Brain microvascular endothelial cell (primary cell): ENCODE measurements around the gene KCNMA1.
A peak's percentile ranks its signal among the peaks of the same experiment; 100 is the strongest.

Experiments used
- DNase-seq: peaks from one replicate; pipeline ENCODE4 v3.0.0-alpha.2; 2020
- H3K27ac ChIP-seq: fragments of 250-450 bp; sonication (Bioruptor Pico); 2 replicates; pipeline ENCODE4 v1.5.1; 2020; ENCODE audit warnings: mild to moderate bottlenecking, moderate library complexity
- H3K27me3 ChIP-seq: fragments of 250-450 bp; sonication (Bioruptor Pico); replicated peaks from 2 replicates; pipeline ENCODE4 v1.5.1; 2020; ENCODE audit warnings: mild to moderate bottlenecking
- H3K36me3 ChIP-seq: fragments of 250-450 bp; sonication (Bioruptor Pico); replicated peaks from 2 replicates; pipeline ENCODE4 v1.5.1; 2020; ENCODE audit warnings: mild to moderate bottlenecking
- H3K4me3 ChIP-seq: 2 replicates; pipeline ENCODE4 v1.5.1; 2011; ENCODE audit warnings: low read depth, mild to moderate bottlenecking, control low read depth, low read length, moderate library complexity
- CTCF ChIP-seq: IDR thresholded peaks from 2 replicates; pipeline ENCODE4 v1.5.1; 2011; ENCODE audit warnings: low read depth, mild to moderate bottlenecking, moderate library complexity, low read length, control low read depth, inconsistent platforms; ENCODE audit errors: missing control alignments
- in situ Hi-C: cut with HindIII; loops from 2 replicates; pipeline ENCODE4 v1.10.0; 2017; ENCODE audit warnings: low sequenced_read_pairs, low pct_ligation_motif_present

The KCNMA1 gene

GRCh38 chr10:77060913-77061312 lies 576.7 kb downstream of the KCNMA1 start:
- in situ Hi-C loops = no loop called here
- no peak for DNase-seq

DNA sequence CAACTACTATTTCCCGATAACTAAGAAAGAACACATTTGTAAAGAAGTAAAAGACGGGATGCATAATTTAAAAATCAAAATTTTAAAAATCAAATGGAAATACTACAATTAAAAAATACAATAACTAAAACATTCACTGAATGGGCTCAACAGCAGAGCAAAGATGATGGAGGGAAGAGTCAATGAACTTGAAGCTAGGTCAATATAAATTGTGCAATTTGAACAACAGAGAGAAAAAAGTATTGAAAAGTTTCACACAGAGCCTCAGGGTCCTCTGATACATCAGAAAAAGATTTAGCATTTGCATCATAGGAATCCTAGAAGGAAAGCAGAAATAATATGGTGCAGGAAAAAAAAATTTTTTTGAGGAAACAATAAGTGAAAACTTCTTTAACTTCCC lies 581.0 kb downstream of the KCNMA1 start:
- Histone ChIP-seq H3K27me3 (no peaks in the 10 kb centered on the region), H3K27ac (no peak overlapping the region), H3K36me3 (no peaks in the 10 kb centered on the region), H3K4me3 (no peak overlapping the region)
- no peak for TF ChIP-seq CTCF
- in situ Hi-C loops = no loop called here
- no peak for DNase-seq

More at GRCh38 chr10:77060913-77061312, 576.7 kb downstream of the KCNMA1 start:
- Histone ChIP-seq H3K36me3 (no peaks in the 10 kb centered on the region), H3K27me3 (no peaks in the 10 kb centered on the region), H3K4me3 (no peak overlapping the region), H3K27ac (no peak overlapping the region)
- TF ChIP-seq CTCF = no peak

DNA sequence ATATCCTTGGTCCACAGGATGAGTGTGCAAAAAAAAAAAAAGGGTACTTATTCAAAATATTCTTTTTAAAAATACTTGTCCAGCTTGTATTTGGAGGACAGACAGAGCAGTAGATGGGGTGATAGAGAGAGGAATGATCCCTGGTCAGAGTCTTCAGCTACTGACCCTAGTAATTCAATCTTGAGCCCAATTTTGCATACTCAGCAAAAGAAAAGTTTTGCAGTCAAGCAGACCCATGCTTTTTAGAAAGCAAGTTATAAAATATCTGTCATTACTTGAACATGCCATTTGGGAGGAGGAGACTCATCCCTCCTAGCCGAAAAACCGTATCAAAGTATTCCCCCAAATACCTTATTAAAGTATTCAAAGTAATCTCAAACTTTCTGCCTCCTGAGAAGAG lies 585.0 kb downstream of the KCNMA1 start:
- Histone ChIP-seq H3K27ac (no peak overlapping the region), H3K36me3 (no peaks in the 10 kb centered on the region), H3K27me3 (no peaks in the 10 kb centered on the region), H3K4me3 (no peak overlapping the region)
- TF ChIP-seq CTCF = no peak
- no peak for DNase-seq
- in situ Hi-C loops = no loop called here

DNA sequence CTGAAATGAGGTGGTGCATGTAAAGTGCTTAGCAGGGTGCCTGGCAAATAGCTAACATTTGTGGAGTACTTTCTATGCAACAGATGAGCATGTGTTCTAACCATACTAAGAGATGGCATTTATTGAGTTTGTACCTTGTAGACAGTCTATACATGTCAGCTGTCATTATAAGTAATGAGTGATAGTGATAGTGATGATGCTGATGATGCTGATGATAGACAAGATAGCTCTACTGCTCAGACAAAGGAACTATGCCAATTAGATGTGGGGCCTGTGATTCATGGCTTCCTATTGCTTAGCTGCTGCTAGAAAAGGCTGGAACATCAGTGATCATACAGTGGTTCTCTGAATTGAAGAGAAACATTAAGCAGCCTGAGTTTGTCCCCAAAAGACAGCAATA lies 585.8 kb downstream of the KCNMA1 start:
- no peak overlapping the region for H3K27ac ChIP-seq
- H3K4me3 ChIP-seq = no peak overlapping the region
- no peaks in the 10 kb centered on the region for H3K36me3 ChIP-seq
- no peak for DNase-seq
- in situ Hi-C loops = no loop called here
- no peaks in the 10 kb centered on the region for H3K27me3 ChIP-seq
- no peak for TF ChIP-seq CTCF

DNA sequence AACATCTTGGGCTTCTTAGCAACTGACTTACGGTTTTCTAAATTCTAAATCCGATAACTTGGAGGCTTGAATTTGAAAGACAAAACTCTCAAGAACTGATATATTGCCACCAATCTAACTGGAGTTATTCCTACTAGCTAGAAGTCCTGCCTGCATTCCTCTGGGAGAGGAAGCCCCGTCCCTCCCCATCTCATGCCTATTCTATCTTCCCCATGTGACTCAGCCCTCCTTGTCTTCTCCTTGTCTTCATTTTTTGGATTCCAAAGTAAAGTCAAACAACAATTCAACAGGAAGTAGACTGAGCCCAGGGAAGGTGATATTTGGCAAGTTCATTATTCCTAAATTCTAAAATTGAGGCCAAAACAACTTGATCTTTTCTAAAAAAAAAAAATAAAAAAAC lies 587.7 kb downstream of the KCNMA1 start:
- H3K36me3 ChIP-seq = no peaks in the 10 kb centered on the region
- in situ Hi-C loops = no loop called here
- H3K27me3 ChIP-seq = no peaks in the 10 kb centered on the region
- no peak for TF ChIP-seq CTCF
- DNase-seq = peak; percentile 47
- no peak overlapping the region for H3K27ac ChIP-seq
- H3K4me3 ChIP-seq = no peak overlapping the region

- in situ Hi-C loops = no loop called here
- Histone ChIP-seq H3K36me3 (no peaks in the 10 kb centered on the region), H3K27me3 (no peaks in the 10 kb centered on the region), H3K27ac (no peak overlapping the region), H3K4me3 (no peak overlapping the region)
- no peak for DNase-seq
- no peak for TF ChIP-seq CTCF
These were observed 588.5 kb downstream of the KCNMA1 start for GRCh38 chr10:77049146-77049545.
